H1 (cell line): ENCODE results near the gene BCAS3. TPM values are rescaled to one million over a fixed set of nuclear protein-coding genes. Genes with fewer than 3 reads are reported as not detected.

ENCODE experiments used
- BACH1 ChIP-seq: IDR thresholded peaks from 2 replicates; pipeline ENCODE4 v1.6.1; 2012; ENCODE audit warnings: low read length, improper control_type of control experiment
- polyA plus RNA-seq, 7 experiments: library from polyadenylated mRNA; depleted of rRNA in 3 of 7; stranded (reverse) in 5 of 7; unstranded in 2 of 7; fragments of >200 nt in 5 of 7; fragments of 200-250 nt in 2 of 7; gene quantifications; 1 replicate in 5 of 7; 2 replicates in 1 of 7; 4 replicates in 1 of 7; pipeline versions ENCODE4 v1.2.1 to v1.2.3, GENCODE V29; 2011 to 2013; ENCODE audit warnings: missing spikeins in 2 of 7, mixed read lengths in 2 of 7
- total RNA-seq: library from RNA; stranded (reverse); fragmentation: NEBNext Ultra II Directional; extraction: Animal tissue kit (Norgen Biotek cat#: 25700); gene quantifications from 2 replicates; pipeline ENCODE4 v1.2.1, GENCODE V29; 2021

BCAS3 gene
- total and polyA plus RNA-seq, 2 of the 8 experiments (the other 6 are each of a cell fraction or from before 2014, with no cell fraction given) = 9.9 to 13.3 TPM

GRCh38 chr17:61371606-61372005 is 694.0 kb downstream of the BCAS3 start (continued):
- TF ChIP-seq BACH1 = no peak
